B cell (primary cell): Measurements from ENCODE around the gene SLC35F5. TPM values are rescaled to one million over a fixed set of nuclear protein-coding genes. Genes with fewer than 3 reads are reported as not detected.

Source experiments
- ATAC-seq: fragments of 200-7000 bp; cut with Tn5 transposase; one replicate; pipeline ENCODE4 v1.10.0; 2021; ENCODE audit warnings: low read depth, mild to moderate bottlenecking, moderate number of reproducible peaks, moderate library complexity
- CTCF ChIA-PET: fragments of 350-600 bp; sonication (Branson Sonifier 250); formaldehyde crosslinking; loops from one replicate; lab custom pipeline; 2021; ENCODE audit warnings: antibody characterized with exemption, inconsistent platforms; lab: Charles Lee
- POLR2A ChIA-PET: fragments of 350-600 bp; sonication (Branson Sonifier 250); formaldehyde crosslinking; loops from one replicate; lab custom pipeline; 2021; ENCODE audit warnings: antibody characterized with exemption; lab: Charles Lee
- DNase-seq: peaks from one replicate; pipeline ENCODE4 v3.0.0; 2013
- H2AFZ ChIP-seq: 2 replicates; pipeline ENCODE4 v1.6.1; 2012; ENCODE audit warnings: mild to moderate bottlenecking, low read depth, low read length; ENCODE audit not compliant: insufficient read depth, poor library complexity, severe bottlenecking
- H3K27ac ChIP-seq, 2 donors: 1 replicate in 1 of 2; 2 replicates in 1 of 2; pipeline ENCODE4 v1.5.1; 2012 to 2013; ENCODE audit warnings: low read length in 2 of 2, mild to moderate bottlenecking in 2 of 2, moderate library complexity in 1 of 2
- H3K27me3 ChIP-seq, 4 experiments: fragments of 200-600 bp in 1 of 4; sonication (generic) in 1 of 4; replicated peaks in 1 of 4; 1 replicate in 2 of 4; 2 replicates in 2 of 4; pipeline versions ENCODE4 v1.6.1 to v1.7.0; 2013 to 2016; ENCODE audit warnings: low read length in 3 of 4, mild to moderate bottlenecking in 2 of 4, mixed read lengths in 1 of 4, moderate library complexity in 1 of 4; ENCODE audit not compliant: insufficient read depth in 4 of 4, control insufficient read depth in 3 of 4; ENCODE audit errors: control extremely low read depth in 1 of 4
- H3K36me3 ChIP-seq, 2 experiments: replicated peaks in 1 of 2; 1 replicate in 1 of 2; 2 replicates in 1 of 2; pipeline versions ENCODE4 v1.6.1 to v1.7.1; 2013; ENCODE audit warnings: low read length in 1 of 2; ENCODE audit not compliant: insufficient read depth in 2 of 2, control insufficient read depth in 1 of 2; ENCODE audit errors: control extremely low read depth in 1 of 2, extremely low read depth in 1 of 2
- H3K4me1 ChIP-seq, 2 donors: fragments of 200-600 bp in 1 of 2; sonication (generic) in 1 of 2; 1 replicate in 1 of 2; 2 replicates in 1 of 2; pipeline versions ENCODE4 v1.5.1 to v1.6.1; 2013 to 2017; ENCODE audit warnings: low read length in 2 of 2; ENCODE audit not compliant: control insufficient read depth in 2 of 2, insufficient read depth in 2 of 2
- H3K4me2 ChIP-seq: replicated peaks from 2 replicates; pipeline ENCODE3; 2012; ENCODE audit warnings: mild to moderate bottlenecking, low read depth, low read length; ENCODE audit not compliant: poor library complexity, severe bottlenecking
- H3K4me3 ChIP-seq, 5 experiments: fragments of 200-600 bp in 1 of 5; sonication (generic) in 1 of 5; 1 replicate in 3 of 5; 2 replicates in 2 of 5; pipeline versions ENCODE4 v1.5.1 to v1.7.0; 2011 to 2016; ENCODE audit warnings: low read length in 4 of 5, mild to moderate bottlenecking in 4 of 5, low read depth in 2 of 5, control low read depth in 1 of 5, moderate library complexity in 1 of 5; ENCODE audit not compliant: insufficient read depth in 1 of 5; ENCODE audit errors: control extremely low read depth in 1 of 5, extremely low read depth in 1 of 5
- H3K79me2 ChIP-seq: fragments of 200-600 bp; sonication (generic); one replicate; pipeline ENCODE4 v1.6.0; 2016; ENCODE audit warnings: low read length; ENCODE audit not compliant: control insufficient read depth, insufficient read depth
- H3K9ac ChIP-seq: fragments of 200-600 bp; sonication (generic); 2 replicates; pipeline ENCODE4 v1.6.1; 2017; ENCODE audit warnings: mild to moderate bottlenecking, low read length, moderate library complexity
- H3K9me3 ChIP-seq, 3 donors: one replicate each; pipeline versions ENCODE4 v1.6.1 to v1.7.1; 2013; ENCODE audit warnings: low read length in 2 of 3; ENCODE audit not compliant: control insufficient read depth in 2 of 3, insufficient read depth in 1 of 3; ENCODE audit errors: control extremely low read depth in 1 of 3
- H4K20me1 ChIP-seq: 2 replicates; pipeline ENCODE4 v1.6.0; 2012; ENCODE audit warnings: mild to moderate bottlenecking, low read length; ENCODE audit not compliant: insufficient read depth, control insufficient read depth, poor library complexity, severe bottlenecking
- H3K27ac Mint-ChIP-seq: one replicate; pipeline ENCODE4 v1.8.0; 2021; ENCODE audit warnings: mixed read lengths
- H3K27me3 Mint-ChIP-seq: one replicate; pipeline ENCODE4 v1.8.0; 2021; ENCODE audit warnings: mixed read lengths
- H3K4me1 Mint-ChIP-seq: one replicate; pipeline ENCODE4 v1.8.0; 2021; ENCODE audit warnings: mixed read lengths
- H3K4me3 Mint-ChIP-seq: one replicate; pipeline ENCODE4 v1.8.0; 2021; ENCODE audit warnings: mixed read lengths
- H3K9me3 Mint-ChIP-seq: one replicate; pipeline ENCODE4 v1.8.0; 2022; ENCODE audit warnings: mixed read lengths; ENCODE audit not compliant: insufficient read depth
- CTCF ChIP-seq: fragments of 200-600 bp; IDR thresholded peaks from one replicate; pipeline ENCODE4 v1.8.0; 2022; ENCODE audit warnings: antibody characterized with exemption, mild to moderate bottlenecking
- EZH2 ChIP-seq: IDR thresholded peaks from 2 replicates; pipeline ENCODE4 v1.6.1; 2012; ENCODE audit warnings: borderline replicate concordance, low read depth, mild to moderate bottlenecking, moderate library complexity, low read length; ENCODE audit not compliant: insufficient read depth, poor library complexity, severe bottlenecking
- WGBS: methylation state at CpG from one replicate; pipeline ENCODE4 v1.1.5; 2013; ENCODE audit warnings: missing lambda C conversion rate; ENCODE audit not compliant: insufficient coverage; 5-methylcytosine and 5-hydroxymethylcytosine counted together
- intact Hi-C: fragments of 100-400 bp; cut with micrococcal nuclease; formaldehyde crosslinking; loops from one replicate; pipeline ENCODE4 v1.10.0; 2022
- polyA plus RNA-seq: library from polyadenylated mRNA; depleted of rRNA; stranded (reverse); fragments of >200 nt; gene quantifications from 2 replicates; pipeline ENCODE4 v1.2.3, GENCODE V29; 2012
- total RNA-seq, 2 donors: library from RNA; stranded (reverse); fragments of 120-200 nt in 1 of 2; gene quantifications; 1 replicate in 1 of 2; 2 replicates in 1 of 2; pipeline versions ENCODE4 v1.2.3 to v1.2.4, GENCODE V29; 2013 to 2022

SLC35F5 gene
- total and polyA plus RNA-seq, 2 donors (not counting 1 experiment from before 2014, with no cell fraction given): 9.8 to 75.5 TPM

DNA sequence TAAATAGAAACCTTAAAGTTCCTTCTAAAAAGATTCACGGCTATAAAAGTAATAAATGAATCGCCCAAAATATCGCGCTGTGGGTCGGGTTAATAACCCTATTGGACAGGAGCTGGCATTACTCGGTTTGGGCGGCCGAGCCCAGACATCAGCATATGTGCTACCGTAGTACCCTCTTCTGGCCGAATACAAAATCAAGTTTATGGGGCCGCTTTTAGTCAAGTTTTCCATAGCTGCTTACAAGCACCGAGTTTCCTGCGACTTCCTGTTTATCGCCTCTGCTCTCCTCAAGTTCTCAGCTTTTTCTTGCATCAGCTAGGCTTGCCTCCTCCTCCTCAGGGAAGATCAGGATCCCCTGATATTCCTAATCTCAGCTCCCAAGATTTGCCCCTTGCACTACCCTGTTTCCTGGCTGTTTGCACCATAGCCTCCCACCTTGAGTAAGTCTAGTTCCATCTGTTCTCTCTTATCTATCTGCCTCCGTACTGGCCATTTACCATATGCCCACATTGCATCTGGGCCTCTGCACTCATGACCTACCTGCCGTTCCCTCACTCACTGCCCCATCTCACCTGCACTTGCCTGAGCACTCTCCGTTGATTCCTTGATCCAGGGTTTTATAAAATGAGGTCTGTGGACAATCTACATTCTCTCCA, 56.1 kb downstream of the SLC35F5 start:
- Histone ChIP-seq H3K27me3 (no peaks in the 10 kb centered on the region), H3K36me3 (peaks cover 2 to 3% of the 10 kb centered on the region in 2 experiments), H3K27ac (no peak overlapping the region), H3K4me1 (peaks cover 17 to 20% of the 10 kb centered on the region in 2 donors), H3K4me2 (peak overlapping the region; percentile 56), H3K9ac (peak overlapping the region; percentile 27), H4K20me1 (no peaks in the 10 kb centered on the region), H3K9me3 (no peaks in the 10 kb centered on the region), H2AFZ (peak overlapping the region; percentile 69), H3K4me3 (peak overlapping the region in 3 of 5 experiments; percentile 23 to 38 (median 27)), H3K79me2 (no peaks in the 10 kb centered on the region)
- Mint-ChIP-seq H3K4me3 (peak overlapping the region; percentile 73), H3K27me3 (no peaks in the 10 kb centered on the region), H3K27ac (peak overlapping the region; percentile 64), H3K4me1 (peaks cover 28% of the 10 kb centered on the region), H3K9me3 (peaks cover 3% of the 10 kb centered on the region)
- POLR2A ChIA-PET: interaction anchor here (2.0 kb wide), 1 partner anchor 56 kb away, joined by 7 read pairs; the partner anchor contains the start of gene SLC35F5
- CTCF ChIA-PET: interaction anchor here (0.6 to 2.0 kb wide), 18 partner anchors 7 to 851 kb away, joined by 3 to 14 read pairs (median 4); partner anchors contain the start of gene SLC35F5
- 11% methylated on average over 15 of the region's 17 CpGs for WGBS
- DNase-seq (peak; percentile 77), ATAC-seq (peak; percentile 92)
- no peak for TF ChIP-seq EZH2
- TF ChIP-seq CTCF: peak; percentile 74
- intact Hi-C loops: loop anchor here (5.0 kb wide), 1 partner anchor 98 kb away; no protein-coding TSS in a partner anchor

GRCh38 chr2:113698892-113699447, 57.5 kb downstream of the SLC35F5 start:
- peaks cover 40% of the 10 kb centered on the region for H3K4me1 Mint-ChIP-seq
- ChIA-PET POLR2A (no interaction called here), CTCF (interaction anchor here (0.6 to 2.0 kb wide), 3 partner anchors 8 to 43 kb away, joined by 3 to 8 read pairs (median 4); no protein-coding TSS in a partner anchor)
- Histone ChIP-seq H3K4me2 (peak overlapping the region; percentile 56), H3K27me3 (no peaks in the 10 kb centered on the region), H3K9me3 (no peaks in the 10 kb centered on the region), H3K9ac (peak overlapping the region; percentile 27), H3K36me3 (no peaks in the 10 kb centered on the region), H3K4me3 (peak overlapping the region in 1 of 5 experiments; percentile 15), H3K27ac (peak overlapping the region in 1 of 2 donors; percentile 30), H3K79me2 (no peaks in the 10 kb centered on the region), H3K4me1 (peaks cover 27 to 30% of the 10 kb centered on the region in 2 donors), H4K20me1 (no peaks in the 10 kb centered on the region), H2AFZ (peak overlapping the region; percentile 30)
- TF ChIP-seq EZH2 (no peak), CTCF (no peak)
- intact Hi-C loops: no loop called here
- peak overlapping the region; percentile 72 for H3K4me3 Mint-ChIP-seq
- ATAC-seq: peak; percentile 15
- 76% methylated on average over 2 of the region's 5 CpGs for WGBS
- peak overlapping the region; percentile 61 for H3K27ac Mint-ChIP-seq
- DNase-seq: peak; percentile 28
- H3K27me3 Mint-ChIP-seq: no peaks in the 10 kb centered on the region
- peaks cover 3% of the 10 kb centered on the region for H3K9me3 Mint-ChIP-seq
